ENCODE data around the gene FOXP3.
"Not testable (repeated sequence)": the region's sequence is repeated elsewhere in the genome, so short reads cannot be mapped to it uniquely, and the experiment has no call there.

FOXP3 gene, protein sequence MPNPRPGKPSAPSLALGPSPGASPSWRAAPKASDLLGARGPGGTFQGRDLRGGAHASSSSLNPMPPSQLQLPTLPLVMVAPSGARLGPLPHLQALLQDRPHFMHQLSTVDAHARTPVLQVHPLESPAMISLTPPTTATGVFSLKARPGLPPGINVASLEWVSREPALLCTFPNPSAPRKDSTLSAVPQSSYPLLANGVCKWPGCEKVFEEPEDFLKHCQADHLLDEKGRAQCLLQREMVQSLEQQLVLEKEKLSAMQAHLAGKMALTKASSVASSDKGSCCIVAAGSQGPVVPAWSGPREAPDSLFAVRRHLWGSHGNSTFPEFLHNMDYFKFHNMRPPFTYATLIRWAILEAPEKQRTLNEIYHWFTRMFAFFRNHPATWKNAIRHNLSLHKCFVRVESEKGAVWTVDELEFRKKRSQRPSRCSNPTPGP

DNA sequence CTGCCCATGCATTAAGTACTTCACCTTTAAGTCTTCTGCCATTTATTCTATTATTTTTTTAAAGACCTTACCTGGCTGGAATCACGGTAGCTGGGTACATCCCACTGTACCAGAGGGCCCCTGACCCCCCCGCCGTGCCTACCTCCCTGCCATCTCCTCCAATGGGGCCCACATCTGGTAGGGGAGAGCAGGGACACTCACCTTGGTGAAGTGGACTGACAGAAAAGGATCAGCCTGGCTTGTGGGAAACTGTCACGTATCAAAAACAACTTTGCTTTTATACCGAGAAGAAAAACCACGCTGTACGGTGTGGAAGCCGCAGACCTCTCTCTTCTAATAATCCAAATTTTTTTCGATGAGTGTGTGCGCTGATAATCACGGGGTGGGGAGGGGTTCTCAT, at the start of gene FOXP3:
Gene FOXP3 (minus strand): TSS at position 251 of the 400 bp plus-strand sequence. CDS start 6,205 bp downstream, outside the sequence.
- Mint-ChIP-seq H3K4me1 (ENCODE audit: low read depth) (peaks cover 36% of the 10 kb centered on the region), H3K36me3 (ENCODE audit: low read depth) (peaks cover 5% of the 10 kb centered on the region), H3K9me3 (no peaks in the 10 kb centered on the region), H3K27ac (peak within 1 kb of the TSS; percentile 71), H3K4me3 (peak within 1 kb of the TSS; percentile 80), H3K27me3 (ENCODE audit: low read depth) (no peaks in the 10 kb centered on the region)

DNA sequence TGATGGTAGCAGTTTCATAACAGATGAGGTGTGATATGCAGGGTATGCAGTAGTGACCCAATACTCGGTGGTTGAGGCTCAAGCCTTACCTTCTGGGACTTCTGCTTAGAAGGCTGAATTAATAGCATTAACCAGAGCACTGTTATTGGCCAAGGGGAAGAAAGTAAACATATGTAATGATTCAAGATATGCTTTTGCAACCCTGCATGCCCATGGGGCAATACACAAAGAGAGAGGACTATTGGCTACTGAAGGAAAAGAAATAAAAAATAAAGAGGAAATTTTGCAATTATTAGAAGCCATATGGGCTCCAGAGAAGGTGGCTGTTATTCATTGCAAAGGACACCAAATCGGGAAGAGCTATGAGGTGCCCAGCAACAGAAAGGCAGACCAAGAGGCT, 47.7 kb upstream of the FOXP3 start:
- H3K27ac Mint-ChIP-seq, result no peak overlapping the region
- no peak overlapping the region for H3K4me3 Mint-ChIP-seq
- H3K9me3 Mint-ChIP-seq, result no peaks in the 10 kb centered on the region
- peaks cover 16% of the 10 kb centered on the region for H3K4me1 Mint-ChIP-seq (ENCODE audit: low read depth)
- no peaks in the 10 kb centered on the region for H3K36me3 Mint-ChIP-seq (ENCODE audit: low read depth)
- peaks cover 35% of the 10 kb centered on the region for H3K27me3 Mint-ChIP-seq (ENCODE audit: low read depth)

DNA sequence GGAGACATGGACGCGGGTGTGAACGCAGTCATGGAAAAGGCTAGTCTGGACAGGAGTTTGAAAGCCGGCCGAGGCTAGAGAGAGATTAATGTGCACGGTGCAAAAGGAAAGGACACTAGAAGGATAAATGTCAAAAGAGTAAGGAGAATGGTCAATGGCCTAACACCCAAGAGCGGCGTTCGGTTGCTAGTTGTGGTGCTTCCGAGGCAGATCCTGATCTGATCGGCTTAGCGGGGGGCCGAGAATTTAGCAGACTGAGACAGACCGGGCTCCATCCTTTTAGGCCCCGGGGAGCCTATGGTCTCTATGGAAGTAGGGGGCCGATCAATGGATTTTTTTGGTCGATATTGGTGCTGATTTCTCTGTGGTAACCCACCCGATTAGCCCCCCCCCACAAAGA, 45.9 kb upstream of the FOXP3 start:
- no peaks in the 10 kb centered on the region for H3K36me3 Mint-ChIP-seq (ENCODE audit: low read depth)
- no peak overlapping the region for H3K4me3 Mint-ChIP-seq
- peaks cover 42% of the 10 kb centered on the region for H3K27me3 Mint-ChIP-seq (ENCODE audit: low read depth)
- no peak overlapping the region for H3K27ac Mint-ChIP-seq
- no peaks in the 10 kb centered on the region for H3K9me3 Mint-ChIP-seq
- H3K4me1 Mint-ChIP-seq (ENCODE audit: low read depth), result peaks cover 16% of the 10 kb centered on the region

DNA sequence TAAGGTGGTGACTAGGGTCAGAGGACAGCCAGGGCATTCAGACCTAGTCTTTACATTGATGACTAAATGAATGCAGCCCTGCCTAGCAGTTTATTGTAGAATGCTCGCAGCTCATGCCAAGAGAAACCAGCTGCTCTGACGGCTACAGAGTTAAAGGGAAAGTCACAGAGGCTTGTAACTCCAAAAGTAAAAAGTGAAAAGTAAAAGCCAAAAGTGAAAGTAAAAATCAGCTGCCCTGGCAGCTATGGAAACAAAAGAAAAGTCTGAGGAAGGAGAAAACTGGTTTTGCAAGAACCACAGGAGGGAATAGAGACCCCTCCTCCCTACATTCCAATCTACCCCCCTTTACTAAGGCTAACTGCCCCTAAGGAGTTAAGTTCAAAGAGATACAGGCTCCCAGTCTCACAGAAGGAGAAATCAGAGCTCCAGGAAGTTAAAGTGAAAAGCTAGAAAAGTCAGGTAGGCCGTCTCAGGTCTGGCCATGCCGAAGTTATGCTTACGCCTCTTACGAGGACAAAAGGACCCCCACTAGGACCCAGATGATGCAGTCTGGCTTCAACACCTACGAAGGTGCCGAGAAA, 45.0 kb upstream of the FOXP3 start:
- Mint-ChIP-seq H3K27me3 (ENCODE audit: low read depth) (peaks cover 37% of the 10 kb centered on the region), H3K4me3 (peak overlapping the region; percentile 82), H3K27ac (peak overlapping the region; percentile 71), H3K4me1 (ENCODE audit: low read depth) (peaks cover 16% of the 10 kb centered on the region), H3K9me3 (no peaks in the 10 kb centered on the region), H3K36me3 (ENCODE audit: low read depth) (no peaks in the 10 kb centered on the region)

DNA sequence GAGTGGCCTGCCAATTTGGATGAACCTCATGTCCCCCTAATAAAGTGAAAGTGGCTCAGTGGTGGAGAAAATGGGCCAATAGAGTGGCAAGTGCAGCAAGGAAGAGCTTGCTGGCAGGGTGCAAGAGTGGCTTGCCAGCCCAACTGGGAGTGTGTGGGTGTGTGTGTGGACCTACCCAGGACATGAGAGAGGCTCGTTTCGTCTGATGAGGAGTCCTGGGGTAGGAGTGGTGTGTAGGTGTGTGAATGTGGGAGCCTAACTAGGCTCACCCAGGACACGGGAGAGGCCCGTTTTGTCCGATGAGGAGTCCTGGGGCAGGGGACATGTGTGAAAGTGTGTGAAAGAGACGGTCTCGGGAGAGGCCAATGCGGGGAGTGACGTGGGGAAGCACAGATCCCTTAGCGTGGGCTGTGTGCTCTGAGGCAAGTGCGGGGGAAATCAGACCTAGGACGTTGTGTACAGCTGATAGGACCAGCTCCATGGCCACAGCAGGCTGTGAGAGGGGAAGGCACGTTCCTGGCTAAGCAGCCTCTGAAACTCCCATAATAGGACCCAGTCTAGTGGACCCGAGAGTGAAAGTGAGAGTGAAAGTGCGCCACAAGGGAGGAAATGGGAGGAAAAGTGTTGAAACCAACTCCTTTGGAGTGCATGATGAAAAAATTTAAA, 44.2 kb upstream of the FOXP3 start:
- H3K4me1 Mint-ChIP-seq (ENCODE audit: low read depth), result peaks cover 16% of the 10 kb centered on the region
- peak overlapping the region; percentile 82 for H3K4me3 Mint-ChIP-seq
- peak overlapping the region; percentile 71 for H3K27ac Mint-ChIP-seq
- H3K27me3 Mint-ChIP-seq (ENCODE audit: low read depth), result peaks cover 37% of the 10 kb centered on the region
- H3K9me3 Mint-ChIP-seq, result no peaks in the 10 kb centered on the region
- H3K36me3 Mint-ChIP-seq (ENCODE audit: low read depth), result no peaks in the 10 kb centered on the region

DNA sequence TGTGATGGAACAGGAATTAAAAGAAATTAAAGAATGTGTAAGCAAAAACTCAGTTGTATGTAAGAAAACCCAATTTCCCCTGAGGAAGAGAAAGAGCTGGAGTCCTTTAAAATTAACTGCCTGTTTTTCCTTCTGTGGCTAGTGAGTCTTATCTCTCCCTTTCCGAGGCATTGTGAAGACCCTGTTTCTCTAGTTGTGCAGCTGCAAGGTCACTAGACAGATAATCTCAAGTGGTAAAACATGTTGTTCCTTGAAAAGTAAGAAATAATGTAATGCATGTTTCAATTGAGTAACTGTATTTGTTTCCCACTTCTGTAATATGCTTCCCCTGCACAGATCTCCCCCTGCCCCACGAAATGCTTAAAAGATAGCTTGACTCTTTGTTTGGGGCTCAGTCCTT, 43.3 kb upstream of the FOXP3 start:
- Mint-ChIP-seq H3K4me1 (ENCODE audit: low read depth) (peaks cover 16% of the 10 kb centered on the region), H3K27me3 (ENCODE audit: low read depth) (peaks cover 37% of the 10 kb centered on the region)
- not testable (repeated sequence) for H3K27ac Mint-ChIP-seq; H3K9me3 Mint-ChIP-seq; H3K36me3 Mint-ChIP-seq (ENCODE audit: low read depth); H3K4me3 Mint-ChIP-seq

DNA sequence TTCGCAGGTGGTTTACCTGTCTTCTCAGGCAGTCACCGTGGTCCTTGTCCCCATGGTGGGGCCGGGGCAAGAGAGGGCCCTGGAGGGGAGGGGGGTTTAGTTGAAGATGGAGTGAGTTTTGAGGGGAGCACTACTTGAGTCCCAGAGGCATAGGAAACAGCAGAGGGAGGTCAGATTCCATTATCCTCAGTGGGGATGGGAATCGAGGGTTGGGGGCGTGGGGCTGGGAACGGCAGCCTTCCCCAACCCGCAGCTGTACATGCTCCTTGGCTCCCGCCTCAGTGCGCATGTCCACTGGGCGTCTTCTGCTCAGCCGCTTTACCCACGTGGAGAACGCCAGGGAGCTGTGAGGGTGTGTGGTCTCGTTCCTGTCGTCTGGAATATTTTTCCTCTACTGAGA, 38.8 kb upstream of the FOXP3 start, which contains the start of gene GAGE10:
Gene GAGE10 (plus strand): TSS at position 301 of the 400 bp plus-strand sequence. CDS start 1,214 bp downstream, outside the sequence.
- Mint-ChIP-seq H3K36me3 (ENCODE audit: low read depth) (no peaks in the 10 kb centered on the region), H3K27me3 (ENCODE audit: low read depth) (peaks cover 22% of the 10 kb centered on the region), H3K9me3 (no peaks in the 10 kb centered on the region), H3K4me3 (no peak within 1 kb of the TSS), H3K27ac (no peak within 1 kb of the TSS), H3K4me1 (ENCODE audit: low read depth) (no peaks in the 10 kb centered on the region)

DNA sequence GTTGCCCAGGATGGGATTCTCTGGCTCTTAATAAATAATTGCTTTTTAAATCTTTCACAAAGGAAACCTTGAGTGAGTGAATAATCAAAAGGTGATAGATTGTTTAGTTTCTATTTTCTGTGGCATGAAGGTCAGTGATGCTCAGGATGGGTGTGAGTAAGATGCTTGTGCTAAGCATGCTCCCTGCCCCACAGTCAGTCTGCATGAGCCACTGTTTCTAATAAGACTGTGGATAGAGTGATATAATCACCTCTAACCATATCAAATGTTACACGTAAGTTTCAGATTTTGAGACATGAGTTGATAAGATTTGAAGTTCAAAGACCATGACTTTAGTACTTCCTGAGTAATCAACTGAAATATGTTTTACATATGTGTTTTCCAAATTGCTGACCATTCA, 36.2 kb upstream of the FOXP3 start:
- H3K4me1 Mint-ChIP-seq (ENCODE audit: low read depth), result no peaks in the 10 kb centered on the region
- no peak overlapping the region for H3K4me3 Mint-ChIP-seq
- no peaks in the 10 kb centered on the region for H3K9me3 Mint-ChIP-seq
- no peaks in the 10 kb centered on the region for H3K36me3 Mint-ChIP-seq (ENCODE audit: low read depth)
- H3K27me3 Mint-ChIP-seq (ENCODE audit: low read depth), result peaks cover 24% of the 10 kb centered on the region
- H3K27ac Mint-ChIP-seq, result no peak overlapping the region

DNA sequence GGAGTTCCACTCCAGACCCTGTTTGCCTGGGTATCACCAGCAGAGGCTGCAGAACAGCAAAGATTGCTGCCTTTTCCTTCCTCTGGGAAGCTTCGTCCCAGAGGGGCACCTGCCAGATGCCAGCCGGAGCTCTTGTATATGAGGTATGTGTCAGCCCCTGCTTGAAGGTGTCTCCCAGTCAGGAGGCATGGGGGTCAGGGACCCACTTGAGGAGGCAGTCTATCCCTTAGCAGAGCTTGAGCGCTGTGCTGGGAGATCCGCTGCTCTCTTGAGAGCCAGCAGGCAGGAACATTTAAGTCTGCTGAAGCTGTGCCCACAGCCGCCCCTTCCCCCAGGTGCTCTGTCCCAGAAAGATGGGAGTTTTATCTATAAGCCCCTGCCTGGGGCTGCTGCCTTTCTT, 34.8 kb upstream of the FOXP3 start:
- H3K27ac Mint-ChIP-seq; H3K4me3 Mint-ChIP-seq; H3K4me1 Mint-ChIP-seq (ENCODE audit: low read depth); H3K9me3 Mint-ChIP-seq; H3K36me3 Mint-ChIP-seq (ENCODE audit: low read depth): not testable (repeated sequence)
- peaks cover 25% of the 10 kb centered on the region for H3K27me3 Mint-ChIP-seq (ENCODE audit: low read depth)

DNA sequence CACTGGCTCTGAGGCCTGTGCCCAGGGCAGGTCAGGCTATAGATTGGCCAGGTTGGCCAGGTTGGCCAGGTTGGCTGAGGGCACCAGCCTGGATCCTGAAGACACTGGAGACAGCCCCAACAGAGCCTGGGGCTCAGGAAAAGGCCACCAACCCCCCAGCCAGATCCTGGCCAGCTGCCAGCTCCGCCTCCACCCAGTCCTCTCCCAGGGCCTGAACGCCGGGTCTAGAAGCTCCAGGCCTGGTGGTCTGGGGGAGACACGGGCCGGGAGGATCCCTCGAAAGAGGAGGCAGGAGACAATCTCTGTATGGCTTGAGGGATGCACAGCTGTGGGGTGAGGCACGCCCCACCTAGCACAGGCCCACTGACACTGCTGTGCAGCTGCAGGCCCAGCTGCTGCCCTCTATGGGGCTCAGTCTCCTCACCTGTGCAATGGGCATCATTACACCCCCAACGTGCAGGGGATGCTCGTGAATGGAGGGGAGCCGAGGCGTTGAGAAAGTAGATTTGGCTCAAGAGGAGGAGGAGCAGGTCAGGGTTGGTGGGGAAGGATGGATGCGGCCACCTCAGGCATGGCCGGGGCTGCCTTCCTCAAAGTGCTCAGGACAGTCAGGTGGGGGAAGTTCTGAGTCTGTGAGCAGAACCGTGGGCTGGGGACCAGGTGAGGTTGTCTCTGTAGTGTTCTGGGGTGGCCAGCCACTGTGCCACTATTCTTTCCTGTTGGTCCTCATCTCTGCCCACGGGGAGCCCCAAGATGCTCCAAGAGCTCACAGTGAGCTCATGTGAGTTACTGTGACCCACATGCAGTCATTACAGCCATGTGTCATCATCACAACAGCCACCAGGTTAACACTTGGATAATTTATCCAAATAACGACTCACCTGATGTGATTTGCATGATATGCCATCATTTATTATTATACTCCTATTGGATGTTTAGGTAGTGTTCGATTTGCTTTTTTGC, 28.2 kb upstream of the FOXP3 start:
- no peaks in the 10 kb centered on the region for H3K9me3 Mint-ChIP-seq
- peaks cover 17% of the 10 kb centered on the region for H3K27me3 Mint-ChIP-seq (ENCODE audit: low read depth)
- H3K27ac Mint-ChIP-seq, result peak overlapping the region; percentile 52
- no peak overlapping the region for H3K4me3 Mint-ChIP-seq
- peaks cover 6% of the 10 kb centered on the region for H3K36me3 Mint-ChIP-seq (ENCODE audit: low read depth)
- H3K4me1 Mint-ChIP-seq (ENCODE audit: low read depth), result peaks cover 16% of the 10 kb centered on the region

DNA sequence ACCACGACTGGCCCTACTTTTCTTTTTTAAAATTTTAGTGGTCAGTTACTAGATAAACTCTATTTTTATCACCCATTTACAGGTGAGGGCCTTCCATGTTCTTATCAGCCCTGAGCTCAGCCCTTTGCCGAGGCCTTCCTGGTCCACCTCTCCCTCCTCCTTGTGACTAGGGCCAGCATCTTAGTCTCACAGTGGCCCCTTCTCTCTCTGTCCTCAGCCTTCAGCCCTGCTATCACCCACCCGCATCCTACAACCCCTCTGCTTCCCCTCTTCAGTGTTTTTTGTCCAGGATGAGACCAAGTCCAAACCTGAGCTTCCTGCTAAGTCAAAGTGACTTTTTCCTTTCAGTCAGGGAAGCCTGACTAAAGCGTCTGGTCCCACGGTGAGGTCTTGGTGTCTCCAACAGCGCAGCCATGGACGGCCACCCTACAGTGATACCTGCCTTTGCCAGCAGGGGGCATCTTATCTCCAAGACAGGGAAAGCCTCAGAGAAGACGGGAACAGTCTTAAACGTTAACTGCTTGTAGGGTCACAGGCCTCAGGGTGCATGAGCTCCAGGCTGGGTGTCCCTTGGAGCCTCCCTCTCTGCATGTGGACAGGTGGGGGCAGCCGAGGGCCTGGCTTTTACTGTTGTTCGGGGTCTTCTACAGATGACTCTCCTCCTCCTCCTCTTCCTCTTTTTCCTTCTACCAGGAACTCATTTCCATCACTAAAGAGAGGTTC, 27.3 kb upstream of the FOXP3 start:
- Mint-ChIP-seq H3K27me3 (ENCODE audit: low read depth) (peaks cover 15% of the 10 kb centered on the region), H3K4me1 (ENCODE audit: low read depth) (peaks cover 22% of the 10 kb centered on the region), H3K9me3 (no peaks in the 10 kb centered on the region), H3K27ac (peak overlapping the region; percentile 52), H3K36me3 (ENCODE audit: low read depth) (peaks cover 6% of the 10 kb centered on the region), H3K4me3 (no peak overlapping the region)

DNA sequence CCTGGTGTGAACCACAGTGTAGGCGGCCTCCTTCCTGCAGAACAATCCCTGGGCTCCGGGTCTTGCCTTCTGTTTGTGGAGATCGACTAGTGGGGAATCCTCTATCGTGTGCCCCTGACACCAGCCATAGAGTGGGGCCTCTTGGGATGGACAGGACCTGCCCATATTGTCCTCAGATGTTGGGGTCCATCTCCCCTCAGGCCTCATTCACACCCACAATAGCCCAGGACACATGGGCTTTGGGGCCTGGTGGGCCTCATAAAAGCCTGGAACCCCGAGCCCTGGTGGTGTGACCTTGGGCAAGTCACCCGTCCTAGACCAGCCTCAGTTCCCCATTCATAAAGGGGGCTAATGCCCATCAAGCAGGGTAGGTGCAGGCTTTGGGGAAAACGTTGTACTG, 25.7 kb upstream of the FOXP3 start:
- Mint-ChIP-seq H3K4me3 (no peak overlapping the region), H3K27ac (no peak overlapping the region), H3K27me3 (ENCODE audit: low read depth) (peaks cover 3% of the 10 kb centered on the region), H3K9me3 (no peaks in the 10 kb centered on the region), H3K36me3 (ENCODE audit: low read depth) (peaks cover 6% of the 10 kb centered on the region), H3K4me1 (ENCODE audit: low read depth) (peaks cover 22% of the 10 kb centered on the region)

DNA sequence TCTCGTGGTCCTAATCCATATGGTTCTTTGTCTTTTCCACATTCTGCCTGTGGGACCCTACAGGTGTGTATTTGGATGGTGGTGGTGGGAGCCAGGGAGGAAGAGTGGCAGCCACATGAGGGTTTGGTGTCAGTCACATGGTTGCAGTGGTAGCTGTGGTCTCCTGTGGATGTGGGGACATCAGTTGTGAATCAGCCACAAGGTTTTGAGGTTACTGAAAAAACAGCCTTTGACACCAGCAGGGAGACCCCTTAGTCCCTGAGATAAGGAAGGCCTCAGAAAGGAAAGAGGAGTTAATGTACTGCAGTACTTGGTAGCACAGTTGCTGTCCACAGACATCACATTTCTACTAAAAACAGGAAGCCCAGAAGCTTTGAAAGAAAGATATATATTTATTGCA, 23.2 kb upstream of the FOXP3 start:
- Mint-ChIP-seq H3K27me3 (ENCODE audit: low read depth) (peaks cover 3% of the 10 kb centered on the region), H3K36me3 (ENCODE audit: low read depth) (peaks cover 7% of the 10 kb centered on the region), H3K4me1 (ENCODE audit: low read depth) (peaks cover 25% of the 10 kb centered on the region), H3K9me3 (no peaks in the 10 kb centered on the region), H3K27ac (no peak overlapping the region), H3K4me3 (no peak overlapping the region)
